HG03565 (cell line): Measurements from ENCODE around the gene MAD1L1.
"Not testable (repeated sequence)": the region's sequence is repeated elsewhere in the genome, so short reads cannot be mapped to it uniquely, and the experiment has no call there.

Experiments used
- ATAC-seq: cut with Tn5 transposase; IDR thresholded peaks from one replicate; pipeline ENCODE4 v1.9.1; 2021; ENCODE audit warnings: mild to moderate bottlenecking, moderate library complexity; ENCODE audit not compliant: unreplicated experiment

The MAD1L1 gene

DNA sequence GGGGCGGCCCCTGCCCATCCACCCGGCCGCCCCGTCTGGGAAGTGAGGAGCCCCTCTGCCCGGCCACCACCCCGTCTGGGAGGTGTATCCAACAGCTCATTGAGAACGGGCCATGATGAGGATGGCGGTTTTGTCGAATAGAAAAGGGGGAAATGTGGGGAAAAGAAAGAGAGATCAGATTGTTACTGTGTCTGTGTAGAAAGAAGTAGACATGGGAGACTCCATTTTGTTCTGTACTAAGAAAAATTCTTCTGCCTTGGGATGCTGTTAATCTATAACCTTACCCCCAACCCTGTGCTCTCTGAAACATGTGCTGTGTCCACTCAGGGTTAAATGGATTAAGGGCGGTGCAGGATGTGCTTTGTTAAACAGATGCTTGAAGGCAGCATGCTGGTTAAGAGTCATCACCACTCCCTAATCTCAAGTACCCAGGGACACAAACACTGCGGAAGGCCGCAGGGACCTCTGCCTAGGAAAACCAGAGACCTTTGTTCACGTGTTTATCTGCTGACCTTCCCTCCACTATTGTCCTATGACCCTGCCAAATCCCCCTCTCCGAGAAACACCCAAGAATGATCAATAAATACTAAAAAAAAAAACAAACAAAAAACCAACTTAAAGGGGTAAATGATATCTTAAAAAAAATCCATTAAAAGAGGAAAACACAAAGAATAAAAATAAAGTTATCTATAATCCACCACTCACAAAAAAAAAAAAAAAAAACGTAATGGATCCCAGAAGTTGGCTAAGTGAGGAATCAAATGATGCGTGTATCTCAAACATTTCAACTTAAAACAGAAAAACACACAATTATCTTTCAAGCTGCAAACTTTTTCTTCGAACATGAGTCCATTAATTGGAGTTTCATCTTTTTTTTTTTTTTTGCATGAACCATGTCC lies 70.5 kb downstream of the MAD1L1 start:
- not testable (repeated sequence) for ATAC-seq

DNA sequence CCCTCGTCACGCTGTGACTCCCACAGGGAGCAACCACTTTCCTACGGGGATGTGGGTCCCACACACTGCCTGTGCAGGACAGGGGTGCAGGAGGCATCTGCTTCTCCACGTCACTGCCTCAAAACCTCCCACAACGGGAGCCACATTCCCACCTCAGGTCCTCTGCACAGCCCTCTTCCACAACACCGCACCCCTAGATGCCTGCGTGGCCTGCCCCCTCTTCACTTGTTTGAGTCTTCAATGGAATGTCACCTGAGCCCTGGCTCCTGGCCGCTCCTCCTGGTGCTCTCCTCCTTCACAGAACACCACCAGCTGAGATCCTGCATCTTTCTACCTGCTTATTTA lies 73.6 kb downstream of the MAD1L1 start:
- ATAC-seq, result no peak

DNA sequence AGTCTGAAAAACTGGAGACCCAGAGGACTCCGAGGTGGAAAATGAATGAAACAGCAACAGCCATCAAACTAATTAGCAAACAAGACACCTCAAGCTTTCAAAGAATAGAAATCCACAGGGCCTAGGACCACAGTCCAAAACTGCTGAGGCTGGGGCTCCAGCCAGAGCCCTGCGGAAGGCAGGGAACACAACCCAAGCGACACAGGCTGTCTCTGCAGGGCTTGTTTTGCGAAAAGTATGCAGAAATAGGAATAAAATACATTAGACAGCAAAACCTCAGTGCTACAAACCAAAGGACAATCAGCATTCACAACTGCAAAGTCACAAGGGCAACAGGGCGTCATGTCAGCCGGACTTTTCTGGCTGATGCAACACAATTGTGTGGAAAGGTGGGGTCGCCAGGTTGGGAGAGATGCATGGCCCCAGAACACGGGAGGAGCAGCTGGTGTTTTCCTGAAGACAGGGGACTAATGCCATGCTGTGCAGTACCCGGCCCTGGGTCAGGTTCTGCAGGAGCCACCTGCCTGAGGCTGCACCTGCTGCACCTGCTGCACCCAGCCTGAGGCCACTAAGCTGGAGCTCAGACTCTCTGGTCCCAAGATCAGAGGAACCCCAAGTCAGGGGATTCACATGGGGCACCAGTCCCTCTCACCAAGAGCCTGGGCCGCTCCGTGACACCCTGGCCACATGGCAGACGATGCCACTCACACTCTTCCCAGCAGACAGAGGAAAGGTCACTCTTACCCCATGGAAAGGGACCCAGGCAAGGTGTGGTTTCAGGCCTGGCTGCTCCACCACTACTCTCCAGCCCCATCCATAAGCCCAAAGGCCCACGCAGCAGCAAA lies 74.2 kb downstream of the MAD1L1 start:
- no peak for ATAC-seq

DNA sequence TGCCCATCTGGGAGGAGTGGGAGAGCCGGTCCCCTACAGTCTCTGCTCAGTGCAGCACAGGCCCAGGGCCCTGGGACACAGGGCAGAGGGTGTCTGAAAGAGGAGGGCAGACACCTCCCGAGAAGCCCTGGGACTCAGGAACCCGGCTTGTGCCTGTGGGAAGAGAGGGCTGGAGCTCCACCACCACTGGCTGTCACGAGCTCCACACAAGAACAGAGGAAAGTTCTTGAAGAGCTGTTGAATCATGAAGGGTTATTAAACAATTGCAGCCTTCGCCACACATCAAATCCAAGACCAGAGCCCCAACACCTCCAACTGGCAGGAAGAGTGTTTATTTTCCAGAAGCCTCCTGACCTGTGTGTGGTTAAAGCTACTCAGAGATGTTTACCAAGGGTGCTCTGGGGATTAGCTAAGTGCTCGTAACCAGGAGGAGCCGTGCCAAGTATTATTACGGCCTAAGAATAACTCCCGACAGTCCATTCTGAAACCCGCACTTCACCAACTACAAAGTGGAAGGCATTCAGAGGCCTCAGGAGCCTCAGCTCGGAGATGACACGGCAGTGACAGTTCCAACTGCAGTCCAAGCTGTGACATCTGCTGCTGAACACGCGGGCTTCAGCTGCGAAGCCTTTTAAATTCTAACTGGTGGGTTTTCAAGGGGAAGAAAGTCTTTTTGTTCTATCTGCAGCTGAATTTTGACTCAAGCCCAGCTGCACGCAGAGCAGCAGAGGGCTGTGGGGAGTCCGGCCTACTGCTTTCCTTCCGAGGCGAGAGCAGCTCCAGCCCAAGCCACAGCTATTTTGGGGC lies 75.1 kb downstream of the MAD1L1 start:
- no peak for ATAC-seq

DNA sequence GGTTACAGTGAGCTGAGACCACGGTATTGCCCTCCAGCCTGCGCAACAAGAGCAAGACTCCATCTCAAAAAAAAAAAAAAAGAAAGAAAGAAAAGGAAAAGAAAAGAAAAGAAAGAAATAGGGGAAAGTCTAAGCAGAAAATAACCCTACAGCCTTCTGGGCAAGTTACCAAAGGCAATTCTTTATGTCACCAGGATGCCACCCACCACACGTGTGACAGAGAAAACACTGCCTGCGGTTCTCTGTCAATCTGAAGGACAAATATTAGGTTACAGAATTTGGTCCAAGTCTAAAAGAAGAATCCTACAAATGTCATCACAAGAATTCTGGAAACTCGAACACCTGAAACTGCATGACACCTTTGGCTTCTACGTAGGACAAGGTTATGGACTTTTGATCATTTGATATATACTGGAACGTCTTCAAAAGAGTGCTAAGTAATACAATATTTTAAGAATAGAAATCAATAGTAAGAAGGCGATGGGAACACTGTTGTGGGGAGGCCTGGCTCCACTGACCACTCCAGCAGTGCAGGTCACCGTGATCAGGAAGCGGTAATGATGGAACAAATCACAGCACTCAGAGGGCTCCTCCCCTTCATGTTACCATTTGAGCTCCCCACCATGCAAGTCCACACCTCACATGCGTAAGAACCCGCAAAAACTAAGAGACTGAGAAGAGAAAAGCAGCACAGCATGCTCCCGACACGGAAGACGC lies 75.8 kb downstream of the MAD1L1 start:
- no peak for ATAC-seq

DNA sequence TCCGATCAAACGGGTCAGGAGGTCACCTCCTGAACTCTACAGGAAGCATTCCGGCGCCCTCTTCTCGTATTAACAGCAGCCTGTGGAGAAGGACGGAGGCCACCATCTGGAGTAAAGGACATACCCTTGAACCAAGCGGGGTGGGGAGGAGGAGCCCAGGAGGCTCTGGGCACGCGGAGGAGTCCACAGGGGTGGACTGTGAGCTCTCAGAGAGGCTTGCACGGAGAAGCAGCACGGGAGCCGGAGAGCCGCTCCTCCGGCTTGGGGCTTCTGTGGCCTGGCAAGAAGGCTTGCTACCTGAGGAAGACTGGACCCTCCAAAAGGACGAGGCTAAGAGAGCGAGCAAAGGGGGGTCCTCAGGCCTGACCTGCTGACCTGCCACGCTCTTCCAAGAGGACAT lies 77.9 kb downstream of the MAD1L1 start:
- no peak for ATAC-seq

DNA sequence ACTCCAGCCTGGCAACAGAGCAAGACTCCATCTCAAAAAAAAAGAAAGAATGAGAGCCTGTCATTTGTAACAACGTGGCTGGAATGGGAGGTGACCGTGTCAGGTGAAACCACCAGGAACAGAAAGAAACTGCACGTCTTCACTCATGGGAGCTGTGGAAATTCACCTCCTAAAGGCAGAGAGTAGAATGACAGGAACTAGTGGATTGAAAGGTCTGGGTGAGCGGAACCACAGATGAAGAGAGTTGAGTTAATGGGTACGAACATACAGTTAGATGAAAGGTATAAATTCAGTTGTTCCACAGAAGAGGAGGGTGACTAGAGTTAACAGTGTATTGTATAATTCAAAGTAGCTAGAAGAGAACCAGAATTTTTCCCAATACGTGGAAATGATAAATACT lies 78.6 kb downstream of the MAD1L1 start:
- ATAC-seq, result no peak

DNA sequence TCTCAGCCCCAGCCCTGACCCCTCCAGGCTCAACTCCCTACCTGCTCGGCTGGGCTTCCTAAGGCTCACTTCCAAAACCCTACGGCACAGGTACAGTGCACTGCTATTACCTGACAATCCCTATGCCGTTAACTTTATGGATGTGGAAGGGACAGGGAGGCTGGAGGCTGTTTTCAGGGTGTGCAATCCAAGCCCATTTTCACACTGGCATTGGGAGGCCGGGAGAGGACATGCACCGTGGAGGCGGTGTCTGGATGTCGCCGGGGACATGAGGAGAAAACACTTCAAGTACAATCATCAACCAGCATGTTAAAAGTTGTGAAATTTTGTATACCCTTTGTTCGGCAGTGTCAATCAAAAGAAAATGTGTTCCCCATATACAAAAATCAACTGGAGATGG lies 80.1 kb downstream of the MAD1L1 start:
- no peak for ATAC-seq

DNA sequence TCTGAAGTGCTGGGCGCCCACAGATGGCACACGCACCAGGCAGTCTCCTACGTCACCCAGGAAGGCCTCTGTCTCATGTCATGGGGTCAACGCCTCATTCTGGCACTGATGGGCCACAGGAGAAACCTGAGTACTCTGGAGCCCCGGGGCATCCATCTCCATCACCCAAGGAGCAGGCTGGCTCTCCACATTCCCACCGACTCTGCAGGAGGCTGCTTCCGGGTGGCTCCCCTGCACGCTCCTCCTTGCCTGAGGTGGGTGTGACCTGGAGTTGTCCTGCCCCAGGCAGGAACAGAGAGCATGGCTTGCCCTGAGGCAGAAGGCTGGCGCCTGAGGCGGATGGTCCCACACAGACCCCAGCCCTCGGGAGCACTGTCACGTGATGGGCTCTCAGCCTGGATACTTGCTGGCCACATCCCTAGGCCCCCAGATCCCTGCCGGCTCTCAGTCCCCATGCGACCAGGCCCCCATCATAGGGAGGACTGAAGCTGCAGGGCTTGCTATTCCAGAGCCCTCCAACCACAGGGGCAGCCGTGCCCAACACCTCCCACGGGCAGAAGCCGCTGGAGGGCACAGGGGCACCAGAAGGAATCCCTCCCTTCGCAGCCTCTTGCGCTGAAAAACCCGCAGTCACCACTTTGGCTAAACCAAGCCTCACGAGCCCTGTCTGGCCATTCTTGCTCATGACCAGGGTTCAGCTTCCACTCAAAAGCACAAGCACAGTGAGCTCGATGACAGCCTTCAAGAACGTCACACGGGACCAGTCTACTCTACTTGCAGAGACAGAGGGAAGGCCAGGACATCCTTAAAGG lies 80.7 kb downstream of the MAD1L1 start:
- no peak for ATAC-seq

DNA sequence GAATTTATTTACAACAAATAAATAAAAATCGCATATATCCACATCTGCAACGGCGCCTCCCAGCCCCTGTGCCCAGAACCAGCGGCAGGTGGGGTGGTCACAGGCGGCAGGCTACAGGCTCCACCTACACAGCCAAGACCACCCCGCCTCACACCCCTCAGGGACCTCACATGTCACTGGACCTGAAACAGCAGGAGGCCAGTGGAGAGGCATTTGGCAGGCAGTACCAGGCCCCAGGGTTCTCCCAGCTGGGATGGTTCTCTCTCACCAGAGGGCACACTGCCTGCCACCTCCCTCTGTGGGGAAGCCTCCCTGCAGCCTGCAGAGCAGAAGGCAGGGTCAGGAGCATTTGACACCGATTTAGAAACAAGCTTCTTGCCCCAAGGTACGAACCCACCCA lies 81.5 kb downstream of the MAD1L1 start:
- no peak for ATAC-seq

DNA sequence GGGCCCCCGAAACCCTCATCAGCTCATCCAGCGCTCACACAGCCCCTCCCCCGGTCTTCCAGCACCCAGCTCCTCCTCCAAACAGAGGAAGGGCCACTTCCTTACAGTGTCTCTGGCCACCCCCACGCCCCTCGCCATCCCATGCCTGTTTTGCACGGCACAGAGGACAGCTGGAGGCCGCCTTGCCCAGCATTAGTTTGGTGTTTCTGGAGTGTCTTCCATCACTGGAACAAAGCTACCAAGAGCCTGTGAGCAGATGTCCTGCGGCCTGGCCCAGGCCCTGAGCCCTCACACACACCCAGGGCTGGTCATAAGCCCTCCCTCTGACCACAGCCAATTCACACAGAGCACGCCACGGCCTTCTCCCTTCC lies 82.3 kb downstream of the MAD1L1 start:
- no peak for ATAC-seq

DNA sequence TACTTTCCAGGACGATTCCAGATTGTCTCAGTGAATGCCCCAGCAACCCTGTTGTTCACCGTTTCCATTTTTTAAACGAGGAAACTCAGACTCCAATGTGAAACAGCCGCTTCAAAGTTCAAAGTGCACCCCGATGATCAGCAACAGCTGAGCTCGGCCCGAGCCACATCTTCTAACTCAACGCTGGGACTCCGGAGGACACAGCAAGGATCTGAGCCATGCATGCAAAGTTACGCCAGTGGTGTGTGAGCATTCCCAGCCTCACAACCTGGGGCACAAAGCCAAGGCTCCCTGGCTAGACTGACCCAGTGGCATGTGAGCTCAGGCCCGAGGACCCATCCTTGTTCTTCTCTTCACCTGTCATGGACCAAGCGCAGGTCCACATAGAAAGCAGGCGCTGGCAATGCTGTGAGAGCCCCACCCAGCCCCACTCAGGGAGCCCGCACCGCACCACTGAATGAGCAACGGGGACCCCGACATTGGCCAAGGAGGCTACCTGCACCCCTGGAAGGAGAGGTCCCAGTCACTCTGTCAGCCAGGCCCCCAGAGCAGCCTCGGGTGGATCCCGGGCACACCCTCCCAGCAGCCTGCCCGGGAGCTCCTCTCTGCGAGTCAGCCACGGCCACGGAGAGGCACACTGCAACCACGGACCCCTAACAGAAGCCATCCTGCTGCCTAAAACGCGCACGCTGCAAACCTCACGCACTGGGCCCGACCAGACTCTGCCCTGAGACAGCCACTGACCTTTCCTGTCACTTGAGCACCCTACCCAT lies 82.9 kb downstream of the MAD1L1 start:
- ATAC-seq, result no peak

DNA sequence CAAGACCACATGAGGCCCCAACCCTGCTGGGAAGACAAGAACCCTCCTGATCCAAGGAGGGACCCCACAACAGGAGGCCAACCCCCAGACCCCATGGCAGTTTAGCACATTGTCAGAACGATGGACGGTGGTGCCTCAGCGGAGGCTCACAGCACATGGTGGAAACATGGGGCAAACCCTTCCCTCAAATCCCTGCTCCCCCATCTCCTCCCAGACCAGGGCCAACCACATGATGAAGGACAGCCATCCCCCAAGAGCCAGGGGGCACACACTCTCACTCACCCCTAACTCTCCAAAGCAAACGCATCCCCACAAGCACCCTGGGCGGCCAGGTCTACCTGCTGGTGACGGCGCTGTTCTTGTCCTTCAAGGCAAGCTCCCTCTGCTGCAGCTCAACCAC lies 83.9 kb downstream of the MAD1L1 start:
- ATAC-seq, result no peak

DNA sequence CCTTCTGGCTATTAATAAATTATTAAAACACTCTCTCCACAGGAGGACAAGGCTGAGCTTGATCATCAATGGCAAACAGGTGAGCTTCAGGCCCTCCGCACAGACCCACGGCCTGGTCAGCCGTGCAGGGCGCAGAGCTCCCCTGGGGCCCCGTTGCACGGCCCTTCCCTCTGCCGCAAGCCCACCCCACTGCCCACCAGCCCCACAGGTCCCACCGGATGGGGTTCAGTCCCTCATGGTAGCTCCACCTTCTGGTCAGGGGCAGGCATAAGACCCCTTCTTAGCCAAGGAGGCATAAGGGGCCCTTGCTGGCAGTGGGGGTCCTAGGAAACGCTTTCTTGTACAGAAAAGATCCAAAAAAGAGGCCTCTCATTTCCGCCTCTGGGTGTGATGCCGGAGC lies 84.6 kb downstream of the MAD1L1 start:
- no peak for ATAC-seq

DNA sequence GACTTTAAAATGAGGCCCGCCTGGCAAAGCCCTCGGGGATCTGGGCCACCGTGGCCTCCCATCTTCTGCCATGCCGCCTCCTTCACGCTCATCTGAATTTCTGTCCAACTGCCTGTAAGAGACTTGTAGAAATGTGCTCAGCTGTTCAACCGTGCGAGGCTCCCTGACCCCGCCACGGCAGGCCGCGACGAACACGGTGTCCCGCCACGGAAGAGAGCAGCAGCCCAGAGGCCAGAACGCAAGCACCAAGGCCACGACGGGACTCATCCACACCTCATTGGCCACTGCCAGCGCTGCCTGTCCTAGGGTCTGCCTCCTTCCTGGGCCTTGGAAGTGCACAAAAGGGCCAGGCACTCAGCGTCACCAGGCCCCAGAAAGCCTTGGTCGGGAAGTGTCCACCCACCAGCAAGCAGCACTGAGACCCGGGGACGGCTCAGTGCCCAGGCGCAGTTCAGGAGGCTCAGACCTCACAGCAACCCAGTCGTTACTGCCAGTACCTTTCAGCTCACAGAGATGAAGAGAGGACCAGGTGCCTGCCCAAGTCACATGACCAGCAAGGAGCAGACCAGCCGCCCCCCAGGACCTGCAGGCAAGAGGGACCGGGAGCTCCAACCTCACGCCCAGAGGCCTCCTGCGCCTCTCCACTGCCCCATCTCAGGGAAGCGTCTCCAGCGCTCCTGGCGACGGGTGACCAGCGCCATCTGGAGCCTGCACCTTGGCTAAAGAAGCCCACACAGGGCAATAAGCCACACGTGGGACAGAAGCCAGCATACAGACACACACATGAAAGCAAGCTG lies 85.9 kb downstream of the MAD1L1 start:
- no peak for ATAC-seq

DNA sequence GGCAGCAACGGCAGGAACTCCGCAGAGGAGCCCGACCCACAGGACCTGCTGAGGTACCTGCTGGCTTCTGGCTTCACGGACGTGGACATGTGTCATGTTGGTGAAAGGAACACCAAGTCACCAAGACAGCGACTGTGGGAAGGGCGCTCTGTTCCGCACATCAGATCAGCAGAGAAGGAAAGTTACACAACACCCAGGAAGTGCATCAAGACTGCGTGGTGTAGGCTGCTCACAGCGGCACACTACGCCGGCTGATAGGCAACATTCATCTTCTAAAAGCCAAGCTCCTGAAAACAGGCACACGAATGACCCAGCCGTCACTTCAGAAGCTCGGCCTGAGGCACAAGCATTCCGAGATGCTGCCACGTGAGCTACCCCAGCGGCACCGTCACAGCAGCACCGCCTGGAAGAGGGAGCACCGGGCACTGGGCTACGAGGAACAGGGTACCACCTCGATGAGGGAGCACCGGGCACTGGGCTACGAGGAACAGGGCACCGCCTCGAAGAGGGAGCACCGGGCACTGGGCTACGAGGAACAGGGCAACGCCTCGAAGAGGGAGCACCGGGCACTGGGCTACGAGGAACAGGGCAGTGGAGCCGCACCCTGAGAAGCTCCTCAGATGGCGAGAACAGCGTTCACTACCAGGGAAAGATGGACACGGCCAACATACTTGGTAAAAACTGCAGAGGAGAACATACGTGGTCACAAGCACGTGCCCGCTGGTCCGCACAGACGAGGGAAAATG lies 86.7 kb downstream of the MAD1L1 start:
- no peak for ATAC-seq

DNA sequence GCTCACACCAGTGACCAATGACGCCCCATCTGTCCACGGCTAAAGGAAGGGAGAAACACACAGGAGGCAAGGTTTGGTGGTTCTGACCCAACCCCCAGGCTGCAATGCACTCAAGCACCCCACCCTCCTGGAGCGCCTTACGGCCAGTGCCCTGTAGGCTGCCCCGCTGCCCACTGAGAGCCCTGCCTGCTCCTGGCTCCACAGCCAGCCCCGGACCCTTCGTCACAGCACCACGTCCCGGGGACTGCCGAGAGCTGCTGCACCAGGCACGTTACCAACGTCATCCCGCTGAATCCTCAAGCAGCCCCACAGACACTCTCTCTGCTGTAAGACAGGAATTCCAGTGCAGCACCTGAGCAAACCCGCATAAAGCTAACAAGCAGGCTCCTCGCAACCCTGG lies 87.8 kb downstream of the MAD1L1 start:
- no peak for ATAC-seq
